HL-60 (cell line): ENCODE results near the gene PCNX4.

Experiments used
- DNase-seq, 2 experiments: peaks; one replicate each; pipeline ENCODE4 v3.0.0-alpha.2; 2010 to 2020; ENCODE audit warnings: low read depth in 1 of 2, low spot score in 1 of 2
- H3K27ac ChIP-seq: fragments of 250-450 bp; sonication (Bioruptor Pico); replicated peaks from 2 replicates; pipeline ENCODE4 v1.5.1; 2020; ENCODE audit warnings: mild to moderate bottlenecking, moderate library complexity
- H3K27me3 ChIP-seq: fragments of 250-450 bp; sonication (Bioruptor Pico); 2 replicates; pipeline ENCODE4 v1.5.1; 2021; ENCODE audit warnings: mild to moderate bottlenecking, moderate library complexity; ENCODE audit not compliant: insufficient read depth, poor library complexity, severe bottlenecking
- H3K4me3 ChIP-seq: replicated peaks from 2 replicates; pipeline ENCODE4 v1.5.1; 2011; ENCODE audit warnings: mild to moderate bottlenecking, control low read depth, low read length; ENCODE audit not compliant: insufficient read depth
- GABPA ChIP-seq: IDR thresholded peaks from 2 replicates; pipeline ENCODE4 v1.6.1; 2012; ENCODE audit warnings: low read depth
- POLR2AphosphoS5 ChIP-seq: IDR thresholded peaks from 2 replicates; pipeline ENCODE4 v1.6.1; 2012; ENCODE audit warnings: low read depth
- SPI1 ChIP-seq: IDR thresholded peaks from 2 replicates; pipeline ENCODE4 v1.6.1; 2012; ENCODE audit warnings: low read depth, mild to moderate bottlenecking, borderline replicate concordance
- TF ChIP-seq, protein P1 (sequence below): IDR thresholded peaks from 2 replicates; pipeline ENCODE4 v1.6.1; 2012; ENCODE audit warnings: low read depth; ENCODE audit not compliant: insufficient replicate concordance
- TF ChIP-seq, protein P2 (sequence below): IDR thresholded peaks from one replicate; pipeline ENCODE4 v1.5.1; 2011; ENCODE audit warnings: low read length, control low read depth, inconsistent platforms; ENCODE audit not compliant: insufficient read depth

PCNX4 gene

DNA sequence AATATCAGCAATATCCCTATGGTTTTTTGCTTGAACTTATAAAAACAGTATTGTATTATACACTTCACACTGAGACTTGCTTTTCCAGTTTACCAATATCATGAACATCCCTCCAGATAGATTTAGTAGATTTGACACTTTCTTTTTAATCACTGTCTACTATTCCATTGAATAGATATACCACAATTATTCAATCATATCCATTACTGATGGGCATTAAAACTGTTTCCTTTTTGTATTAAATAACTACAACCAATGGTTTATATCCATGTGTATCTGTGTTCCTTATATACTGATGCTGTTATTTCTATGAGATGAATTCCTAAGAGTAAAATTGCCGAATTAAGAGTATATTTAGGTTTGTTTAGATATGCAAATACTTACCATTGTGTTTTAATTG is 86.4 kb downstream of the PCNX4 start:
- Histone ChIP-seq H3K27ac (no peak overlapping the region), H3K27me3 (no peaks in the 10 kb centered on the region), H3K4me3 (no peak overlapping the region)
- TF ChIP-seq POLR2AphosphoS5 (no peak), SPI1 (no peak), GABPA (no peak)
- TF ChIP-seq, protein P1, sequence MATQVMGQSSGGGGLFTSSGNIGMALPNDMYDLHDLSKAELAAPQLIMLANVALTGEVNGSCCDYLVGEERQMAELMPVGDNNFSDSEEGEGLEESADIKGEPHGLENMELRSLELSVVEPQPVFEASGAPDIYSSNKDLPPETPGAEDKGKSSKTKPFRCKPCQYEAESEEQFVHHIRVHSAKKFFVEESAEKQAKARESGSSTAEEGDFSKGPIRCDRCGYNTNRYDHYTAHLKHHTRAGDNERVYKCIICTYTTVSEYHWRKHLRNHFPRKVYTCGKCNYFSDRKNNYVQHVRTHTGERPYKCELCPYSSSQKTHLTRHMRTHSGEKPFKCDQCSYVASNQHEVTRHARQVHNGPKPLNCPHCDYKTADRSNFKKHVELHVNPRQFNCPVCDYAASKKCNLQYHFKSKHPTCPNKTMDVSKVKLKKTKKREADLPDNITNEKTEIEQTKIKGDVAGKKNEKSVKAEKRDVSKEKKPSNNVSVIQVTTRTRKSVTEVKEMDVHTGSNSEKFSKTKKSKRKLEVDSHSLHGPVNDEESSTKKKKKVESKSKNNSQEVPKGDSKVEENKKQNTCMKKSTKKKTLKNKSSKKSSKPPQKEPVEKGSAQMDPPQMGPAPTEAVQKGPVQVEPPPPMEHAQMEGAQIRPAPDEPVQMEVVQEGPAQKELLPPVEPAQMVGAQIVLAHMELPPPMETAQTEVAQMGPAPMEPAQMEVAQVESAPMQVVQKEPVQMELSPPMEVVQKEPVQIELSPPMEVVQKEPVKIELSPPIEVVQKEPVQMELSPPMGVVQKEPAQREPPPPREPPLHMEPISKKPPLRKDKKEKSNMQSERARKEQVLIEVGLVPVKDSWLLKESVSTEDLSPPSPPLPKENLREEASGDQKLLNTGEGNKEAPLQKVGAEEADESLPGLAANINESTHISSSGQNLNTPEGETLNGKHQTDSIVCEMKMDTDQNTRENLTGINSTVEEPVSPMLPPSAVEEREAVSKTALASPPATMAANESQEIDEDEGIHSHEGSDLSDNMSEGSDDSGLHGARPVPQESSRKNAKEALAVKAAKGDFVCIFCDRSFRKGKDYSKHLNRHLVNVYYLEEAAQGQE = no peak
- TF ChIP-seq, protein P2, sequence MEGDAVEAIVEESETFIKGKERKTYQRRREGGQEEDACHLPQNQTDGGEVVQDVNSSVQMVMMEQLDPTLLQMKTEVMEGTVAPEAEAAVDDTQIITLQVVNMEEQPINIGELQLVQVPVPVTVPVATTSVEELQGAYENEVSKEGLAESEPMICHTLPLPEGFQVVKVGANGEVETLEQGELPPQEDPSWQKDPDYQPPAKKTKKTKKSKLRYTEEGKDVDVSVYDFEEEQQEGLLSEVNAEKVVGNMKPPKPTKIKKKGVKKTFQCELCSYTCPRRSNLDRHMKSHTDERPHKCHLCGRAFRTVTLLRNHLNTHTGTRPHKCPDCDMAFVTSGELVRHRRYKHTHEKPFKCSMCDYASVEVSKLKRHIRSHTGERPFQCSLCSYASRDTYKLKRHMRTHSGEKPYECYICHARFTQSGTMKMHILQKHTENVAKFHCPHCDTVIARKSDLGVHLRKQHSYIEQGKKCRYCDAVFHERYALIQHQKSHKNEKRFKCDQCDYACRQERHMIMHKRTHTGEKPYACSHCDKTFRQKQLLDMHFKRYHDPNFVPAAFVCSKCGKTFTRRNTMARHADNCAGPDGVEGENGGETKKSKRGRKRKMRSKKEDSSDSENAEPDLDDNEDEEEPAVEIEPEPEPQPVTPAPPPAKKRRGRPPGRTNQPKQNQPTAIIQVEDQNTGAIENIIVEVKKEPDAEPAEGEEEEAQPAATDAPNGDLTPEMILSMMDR = no peak
- DNase-seq = no peak

DNA sequence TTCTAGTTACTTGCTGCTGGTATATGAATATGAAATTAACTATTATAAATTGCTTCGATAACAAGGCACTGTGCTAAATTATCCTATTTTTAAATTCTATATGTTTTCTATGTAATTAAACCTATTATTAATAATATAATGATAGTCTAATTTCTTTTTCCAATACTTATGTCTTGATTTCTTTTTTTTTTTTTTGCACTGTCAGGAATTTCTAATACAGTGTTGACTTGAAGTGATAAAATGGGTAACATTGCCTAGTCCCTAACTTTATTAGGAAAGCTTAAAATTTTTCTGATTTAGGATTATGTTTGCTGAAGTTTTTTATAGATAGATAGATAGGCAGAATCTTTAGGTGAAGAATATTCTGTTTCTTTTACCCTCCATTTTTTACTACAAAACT is 87.1 kb downstream of the PCNX4 start:
- no peak for DNase-seq
- Histone ChIP-seq H3K27ac (no peak overlapping the region), H3K27me3 (no peaks in the 10 kb centered on the region), H3K4me3 (no peak overlapping the region)
- TF ChIP-seq SPI1 (no peak), POLR2AphosphoS5 (no peak)
- TF ChIP-seq, protein P1 = no peak

DNA sequence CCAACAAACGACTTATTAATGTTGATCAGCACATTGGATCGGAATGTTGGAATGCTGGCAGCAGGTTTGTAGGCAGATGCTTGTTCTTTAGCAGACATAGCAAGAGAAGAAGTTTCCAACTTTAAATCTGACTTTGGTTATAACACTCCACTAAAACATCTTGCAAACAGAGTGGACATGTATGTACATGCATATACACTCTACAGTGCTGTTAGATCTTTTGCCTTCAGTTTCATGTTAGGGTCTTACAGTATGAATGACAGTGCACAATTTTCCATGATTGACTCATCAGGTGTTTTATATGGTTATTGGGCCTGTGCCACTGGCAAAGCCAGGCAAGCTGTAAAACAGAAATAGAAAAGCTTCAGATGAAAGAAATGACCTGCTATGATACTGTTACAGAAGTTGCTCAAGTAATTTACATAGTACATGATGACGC is 87.7 kb downstream of the PCNX4 start:
- no peak for DNase-seq
- Histone ChIP-seq H3K27me3 (no peaks in the 10 kb centered on the region), H3K27ac (no peak overlapping the region), H3K4me3 (no peak overlapping the region)
- TF ChIP-seq, protein P2 = no peak
- no peak for TF ChIP-seq SPI1
- no peak for TF ChIP-seq POLR2AphosphoS5
- TF ChIP-seq GABPA = no peak
- TF ChIP-seq, protein P1 = no peak
